HepG2 (cell line): ENCODE measurements around the gene MATR3. TPM values are rescaled to one million over a fixed set of nuclear protein-coding genes. Genes with fewer than 3 reads are reported as not detected.

ENCODE experiments used
- DPF2 ChIP-seq: sonication (generic); formaldehyde crosslinking; IDR thresholded peaks from 2 replicates; pipeline ENCODE4 v1.4.0; 2020; ENCODE audit warnings: mild to moderate bottlenecking, low read depth, missing genetic modification reagents, borderline replicate concordance
- FOSL1 ChIP-seq: sonication (generic); formaldehyde crosslinking; IDR thresholded peaks from 2 replicates; pipeline ENCODE4 v1.9.0; 2021; ENCODE audit warnings: missing genetic modification reagents, borderline replicate concordance
- GATAD1 ChIP-seq: IDR thresholded peaks from 2 replicates; pipeline ENCODE4 v1.6.1; 2016; ENCODE audit warnings: missing genetic modification reagents, missing compliant biosample characterization
- POLR2AphosphoS5 ChIP-seq: IDR thresholded peaks from 2 replicates; pipeline ENCODE4 v1.6.1; 2012; ENCODE audit warnings: low read depth, low read length
- RFX3 ChIP-seq: IDR thresholded peaks from 2 replicates; pipeline ENCODE4 v1.6.1; 2016; ENCODE audit warnings: missing biosample characterization, missing genetic modification reagents
- SP5 ChIP-seq: IDR thresholded peaks from 2 replicates; pipeline ENCODE4 v1.6.1; 2016; ENCODE audit warnings: low read depth, borderline replicate concordance
- ZBTB20 ChIP-seq: sonication (generic); formaldehyde crosslinking; IDR thresholded peaks from 2 replicates; pipeline ENCODE4 v1.8.1; 2023; ENCODE audit warnings: missing genetic modification reagents, low read depth, mild to moderate bottlenecking, borderline replicate concordance
- ZNF713 ChIP-seq: sonication (generic); formaldehyde crosslinking; IDR thresholded peaks from 2 replicates; pipeline ENCODE4 v1.4.0; 2020; ENCODE audit warnings: mild to moderate bottlenecking, missing genetic modification reagents
- polyA plus RNA-seq, 8 experiments: library from polyadenylated mRNA; depleted of rRNA in 3 of 8; stranded (reverse) in 7 of 8; unstranded in 1 of 8; fragments of >200 nt; fragmentation: Illumina TruSeq in 4 of 8; extraction: Trizol in 4 of 8; gene quantifications; 2 replicates each; pipeline versions ENCODE4 v1.2.1 to v1.2.3, GENCODE V29; 2011 to 2016; ENCODE audit warnings: low read depth in 4 of 8, missing spikeins in 1 of 8, mixed read lengths in 1 of 8; ENCODE audit not compliant: insufficient read depth in 1 of 8
- total RNA-seq, 5 experiments: library from RNA; depleted of rRNA; stranded (reverse); fragments of >200 nt; fragmentation: Illumina TruSeq; extraction: Trizol; gene quantifications; 2 replicates each; pipeline ENCODE4 v1.2.3, GENCODE V29; 2016; ENCODE audit warnings: low read depth in 1 of 5
- TF ChIP-seq, protein P1 (sequence below): sonication (generic); formaldehyde crosslinking; IDR thresholded peaks from 2 replicates; pipeline ENCODE4 v1.5.1; 2020; ENCODE audit warnings: mild to moderate bottlenecking, missing genetic modification reagents, moderate library complexity
- TF ChIP-seq, protein P2 (sequence below): sonication (generic); formaldehyde crosslinking; IDR thresholded peaks from 2 replicates; pipeline ENCODE4 v1.5.0; 2020; ENCODE audit warnings: mild to moderate bottlenecking, missing genetic modification reagents
- TF ChIP-seq, protein P3 (sequence below): IDR thresholded peaks from 2 replicates; pipeline ENCODE4 v1.6.1; 2016; ENCODE audit warnings: missing biosample characterization, missing genetic modification reagents, low read depth
- TF ChIP-seq, protein P4 (sequence below): sonication (generic); formaldehyde crosslinking; IDR thresholded peaks from 2 replicates; pipeline ENCODE4 v1.9.0; 2021; ENCODE audit warnings: missing genetic modification reagents, borderline replicate concordance

Gene MATR3
- total and polyA plus RNA-seq, 2 of the 13 experiments (the other 11 are each of a cell fraction or from before 2014, with no cell fraction given) = 94.2 to 341 TPM

DNA sequence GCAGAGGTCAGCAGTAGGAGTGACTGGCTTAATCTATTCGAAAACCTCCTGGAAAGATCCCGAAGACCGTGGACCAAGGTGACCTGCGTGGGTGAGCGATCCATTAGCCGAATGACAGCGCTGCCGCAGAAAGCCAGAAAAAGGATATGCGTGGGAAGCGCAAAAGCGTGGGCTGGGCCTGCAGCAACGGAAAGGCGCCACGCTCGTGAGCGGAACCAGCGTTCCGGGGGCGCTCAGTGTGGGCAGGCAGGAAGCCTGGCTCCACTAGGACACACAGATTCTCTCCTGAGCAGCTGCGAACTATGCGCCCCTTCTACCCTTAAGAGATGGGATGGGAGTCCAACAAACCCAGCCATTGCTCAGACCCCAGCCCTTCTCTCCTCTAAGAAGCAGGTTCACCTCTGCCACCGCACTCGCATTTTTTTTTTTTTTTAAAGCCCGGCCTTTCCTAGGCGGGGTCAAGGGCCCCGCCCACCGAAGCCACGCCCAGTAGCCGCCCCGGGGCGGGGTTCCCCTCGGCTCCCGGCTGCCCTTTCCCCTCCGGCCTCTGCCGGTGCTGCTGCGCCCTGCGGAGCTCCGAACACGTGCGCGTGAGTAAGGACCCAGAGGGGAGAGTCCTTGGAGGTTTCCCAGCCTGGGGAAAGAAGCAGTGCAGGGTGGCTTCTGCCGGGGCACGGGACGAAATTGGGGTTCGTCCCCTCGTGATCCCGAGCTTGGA lies 19.8 kb upstream of the MATR3 start (continued):
- TF ChIP-seq SP5 (CRISPR knock-in tag) (peak; percentile 35; the same call in 1 of the 2 replicates), POLR2AphosphoS5 (peak; percentile 97), RFX3 (CRISPR knock-in tag) (no peak), ZBTB20 (CRISPR knock-in tag) (no peak), FOSL1 (CRISPR knock-in tag) (no peak), GATAD1 (CRISPR knock-in tag) (0 out of 2 replicates have a peak, but pooled peaks have one; percentile 19), DPF2 (no peak), ZNF713 (CRISPR knock-in tag) (no peak)
- TF ChIP-seq, protein P1, sequence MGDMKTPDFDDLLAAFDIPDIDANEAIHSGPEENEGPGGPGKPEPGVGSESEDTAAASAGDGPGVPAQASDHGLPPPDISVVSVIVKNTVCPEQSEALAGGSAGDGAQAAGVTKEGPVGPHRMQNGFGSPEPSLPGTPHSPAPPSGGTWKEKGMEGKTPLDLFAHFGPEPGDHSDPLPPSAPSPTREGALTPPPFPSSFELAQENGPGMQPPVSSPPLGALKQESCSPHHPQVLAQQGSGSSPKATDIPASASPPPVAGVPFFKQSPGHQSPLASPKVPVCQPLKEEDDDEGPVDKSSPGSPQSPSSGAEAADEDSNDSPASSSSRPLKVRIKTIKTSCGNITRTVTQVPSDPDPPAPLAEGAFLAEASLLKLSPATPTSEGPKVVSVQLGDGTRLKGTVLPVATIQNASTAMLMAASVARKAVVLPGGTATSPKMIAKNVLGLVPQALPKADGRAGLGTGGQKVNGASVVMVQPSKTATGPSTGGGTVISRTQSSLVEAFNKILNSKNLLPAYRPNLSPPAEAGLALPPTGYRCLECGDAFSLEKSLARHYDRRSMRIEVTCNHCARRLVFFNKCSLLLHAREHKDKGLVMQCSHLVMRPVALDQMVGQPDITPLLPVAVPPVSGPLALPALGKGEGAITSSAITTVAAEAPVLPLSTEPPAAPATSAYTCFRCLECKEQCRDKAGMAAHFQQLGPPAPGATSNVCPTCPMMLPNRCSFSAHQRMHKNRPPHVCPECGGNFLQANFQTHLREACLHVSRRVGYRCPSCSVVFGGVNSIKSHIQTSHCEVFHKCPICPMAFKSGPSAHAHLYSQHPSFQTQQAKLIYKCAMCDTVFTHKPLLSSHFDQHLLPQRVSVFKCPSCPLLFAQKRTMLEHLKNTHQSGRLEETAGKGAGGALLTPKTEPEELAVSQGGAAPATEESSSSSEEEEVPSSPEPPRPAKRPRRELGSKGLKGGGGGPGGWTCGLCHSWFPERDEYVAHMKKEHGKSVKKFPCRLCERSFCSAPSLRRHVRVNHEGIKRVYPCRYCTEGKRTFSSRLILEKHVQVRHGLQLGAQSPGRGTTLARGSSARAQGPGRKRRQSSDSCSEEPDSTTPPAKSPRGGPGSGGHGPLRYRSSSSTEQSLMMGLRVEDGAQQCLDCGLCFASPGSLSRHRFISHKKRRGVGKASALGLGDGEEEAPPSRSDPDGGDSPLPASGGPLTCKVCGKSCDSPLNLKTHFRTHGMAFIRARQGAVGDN (CRISPR knock-in tag) = peak; percentile 95
- TF ChIP-seq, protein P2, sequence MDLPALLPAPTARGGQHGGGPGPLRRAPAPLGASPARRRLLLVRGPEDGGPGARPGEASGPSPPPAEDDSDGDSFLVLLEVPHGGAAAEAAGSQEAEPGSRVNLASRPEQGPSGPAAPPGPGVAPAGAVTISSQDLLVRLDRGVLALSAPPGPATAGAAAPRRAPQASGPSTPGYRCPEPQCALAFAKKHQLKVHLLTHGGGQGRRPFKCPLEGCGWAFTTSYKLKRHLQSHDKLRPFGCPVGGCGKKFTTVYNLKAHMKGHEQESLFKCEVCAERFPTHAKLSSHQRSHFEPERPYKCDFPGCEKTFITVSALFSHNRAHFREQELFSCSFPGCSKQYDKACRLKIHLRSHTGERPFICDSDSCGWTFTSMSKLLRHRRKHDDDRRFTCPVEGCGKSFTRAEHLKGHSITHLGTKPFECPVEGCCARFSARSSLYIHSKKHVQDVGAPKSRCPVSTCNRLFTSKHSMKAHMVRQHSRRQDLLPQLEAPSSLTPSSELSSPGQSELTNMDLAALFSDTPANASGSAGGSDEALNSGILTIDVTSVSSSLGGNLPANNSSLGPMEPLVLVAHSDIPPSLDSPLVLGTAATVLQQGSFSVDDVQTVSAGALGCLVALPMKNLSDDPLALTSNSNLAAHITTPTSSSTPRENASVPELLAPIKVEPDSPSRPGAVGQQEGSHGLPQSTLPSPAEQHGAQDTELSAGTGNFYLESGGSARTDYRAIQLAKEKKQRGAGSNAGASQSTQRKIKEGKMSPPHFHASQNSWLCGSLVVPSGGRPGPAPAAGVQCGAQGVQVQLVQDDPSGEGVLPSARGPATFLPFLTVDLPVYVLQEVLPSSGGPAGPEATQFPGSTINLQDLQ (CRISPR knock-in tag) = peak; percentile 80
- TF ChIP-seq, protein P3, sequence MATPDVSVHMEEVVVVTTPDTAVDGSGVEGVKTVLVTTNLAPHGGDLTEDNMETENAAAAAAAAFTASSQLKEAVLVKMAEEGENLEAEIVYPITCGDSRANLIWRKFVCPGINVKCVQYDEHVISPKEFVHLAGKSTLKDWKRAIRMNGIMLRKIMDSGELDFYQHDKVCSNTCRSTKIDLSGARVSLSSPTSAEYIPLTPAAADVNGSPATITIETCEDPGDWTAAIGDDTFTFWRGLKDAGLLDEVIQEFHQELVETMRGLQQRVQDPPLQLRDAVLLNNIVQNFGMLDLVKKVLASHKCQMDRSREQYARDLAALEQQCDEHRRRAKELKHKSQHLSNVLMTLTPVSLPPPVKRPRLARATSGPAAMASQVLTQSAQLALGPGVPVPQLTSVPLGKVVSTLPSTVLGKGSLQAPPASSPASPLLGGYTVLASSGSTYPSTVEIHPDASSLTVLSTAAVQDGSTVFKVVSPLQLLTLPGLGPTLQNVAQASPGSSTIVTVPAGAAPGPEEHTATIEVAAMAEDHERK (CRISPR knock-in tag) = no peak
- TF ChIP-seq, protein P4, sequence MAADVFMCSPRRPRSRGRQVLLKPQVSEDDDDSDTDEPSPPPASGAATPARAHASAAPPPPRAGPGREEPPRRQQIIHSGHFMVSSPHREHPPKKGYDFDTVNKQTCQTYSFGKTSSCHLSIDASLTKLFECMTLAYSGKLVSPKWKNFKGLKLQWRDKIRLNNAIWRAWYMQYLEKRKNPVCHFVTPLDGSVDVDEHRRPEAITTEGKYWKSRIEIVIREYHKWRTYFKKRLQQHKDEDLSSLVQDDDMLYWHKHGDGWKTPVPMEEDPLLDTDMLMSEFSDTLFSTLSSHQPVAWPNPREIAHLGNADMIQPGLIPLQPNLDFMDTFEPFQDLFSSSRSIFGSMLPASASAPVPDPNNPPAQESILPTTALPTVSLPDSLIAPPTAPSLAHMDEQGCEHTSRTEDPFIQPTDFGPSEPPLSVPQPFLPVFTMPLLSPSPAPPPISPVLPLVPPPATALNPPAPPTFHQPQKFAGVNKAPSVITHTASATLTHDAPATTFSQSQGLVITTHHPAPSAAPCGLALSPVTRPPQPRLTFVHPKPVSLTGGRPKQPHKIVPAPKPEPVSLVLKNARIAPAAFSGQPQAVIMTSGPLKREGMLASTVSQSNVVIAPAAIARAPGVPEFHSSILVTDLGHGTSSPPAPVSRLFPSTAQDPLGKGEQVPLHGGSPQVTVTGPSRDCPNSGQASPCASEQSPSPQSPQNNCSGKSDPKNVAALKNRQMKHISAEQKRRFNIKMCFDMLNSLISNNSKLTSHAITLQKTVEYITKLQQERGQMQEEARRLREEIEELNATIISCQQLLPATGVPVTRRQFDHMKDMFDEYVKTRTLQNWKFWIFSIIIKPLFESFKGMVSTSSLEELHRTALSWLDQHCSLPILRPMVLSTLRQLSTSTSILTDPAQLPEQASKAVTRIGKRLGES (CRISPR knock-in tag) = no peak
